Liver (tissue), 3 donors: ENCODE measurements around the gene NAV2.

Experiments
- ATF3 ChIP-seq: IDR thresholded peaks from 2 replicates; pipeline ENCODE4 v1.6.1; 2016; ENCODE audit warnings: antibody characterized with exemption
- CTCF ChIP-seq: fragments of 150-350 bp; IDR thresholded peaks from 2 replicates; pipeline ENCODE4 v1.5.1; 2017; ENCODE audit warnings: improper control_type of control experiment, low read depth, low read length; ENCODE audit not compliant: missing input control
- GABPA ChIP-seq, 2 donors: IDR thresholded peaks in 1 of 2; conservative IDR thresholded peaks in 1 of 2; 2 replicates each; pipeline ENCODE4 v1.6.1; 2016; ENCODE audit warnings: antibody characterized with exemption in 2 of 2, mild to moderate bottlenecking in 1 of 2, moderate library complexity in 1 of 2
- TAF1 ChIP-seq: conservative IDR thresholded peaks from 2 replicates; pipeline ENCODE4 v1.6.1; 2016; ENCODE audit warnings: antibody characterized with exemption, mild to moderate bottlenecking
- YY1 ChIP-seq: IDR thresholded peaks from 2 replicates; pipeline ENCODE4 v1.6.1; 2016; ENCODE audit warnings: antibody characterized with exemption, mild to moderate bottlenecking
- donor health status: healthy.
- donor health status: healthy.

GRCh38 chr11:19805376-19805775, 92.7 kb downstream of the NAV2 start:
- TF ChIP-seq YY1: no peak
- TF ChIP-seq CTCF: no peak
- no peak for TF ChIP-seq TAF1
- TF ChIP-seq ATF3: no peak
- no peak for TF ChIP-seq GABPA (IDR thresholded peaks at IDR 0.05 in 1 of 2, conservative IDR thresholded peaks at IDR 0.05 in 1 of 2)
